ENCODE measurements around the gene CGB7.
"Not testable (repeated sequence)": the region's sequence is repeated elsewhere in the genome, so short reads cannot be mapped to it uniquely, and the experiment has no call there.

GRCh38 chr19:49025088-49025487 lies 32.5 kb downstream of the CGB7 start:
- TF ChIP-seq POLR2AphosphoS5 (IDR thresholded peaks at IDR 0.05); CTCF (IDR thresholded peaks at IDR 0.05 in 8 of 11, conservative IDR thresholded peaks at IDR 0.05 in 3 of 11): not testable (repeated sequence)
